OCI-LY1 (cell line): ENCODE data around the gene ACTC1.

Experiments used
- H2AFZ ChIP-seq: fragments of 200-600 bp; sonication (generic), shearing (Covaris generic); 2 replicates; pipeline ENCODE4 v1.6.0; 2014; ENCODE audit warnings: antibody characterized with exemption, mild to moderate bottlenecking, low read length
- H3F3A ChIP-seq: fragments of 200-600 bp; sonication (generic), shearing (Covaris generic); 2 replicates; pipeline ENCODE4 v1.6.0; 2014; ENCODE audit warnings: mild to moderate bottlenecking, antibody characterized with exemption, low read length, moderate library complexity; ENCODE audit not compliant: insufficient read depth
- H3K27ac ChIP-seq: fragments of 200-600 bp; sonication (generic); 2 replicates; pipeline ENCODE4 v1.5.1; 2014; ENCODE audit warnings: low read length, mixed run types, mild to moderate bottlenecking, low read depth; ENCODE audit not compliant: poor library complexity, severe bottlenecking
- H3K27me3 ChIP-seq: fragments of 200-600 bp; sonication (generic); 2 replicates; pipeline ENCODE4 v1.6.0; 2014; ENCODE audit warnings: antibody characterized with exemption, mild to moderate bottlenecking, low read length, moderate library complexity; ENCODE audit not compliant: insufficient read depth
- H3K36me3 ChIP-seq: fragments of 200-600 bp; sonication (generic); 2 replicates; pipeline ENCODE4 v1.6.1; 2014; ENCODE audit warnings: mild to moderate bottlenecking, antibody characterized with exemption, low read length, moderate library complexity, mixed read lengths; ENCODE audit not compliant: insufficient read depth
- H3K4me1 ChIP-seq: fragments of 200-600 bp; sonication (generic); 2 replicates; pipeline ENCODE4 v1.5.1; 2014; ENCODE audit warnings: mild to moderate bottlenecking, low read length, moderate library complexity; ENCODE audit not compliant: insufficient read depth, severe bottlenecking
- H3K4me2 ChIP-seq: fragments of 200-600 bp; sonication (generic), shearing (Covaris generic); 2 replicates; pipeline ENCODE4 v1.6.1; 2014; ENCODE audit warnings: low read length
- H3K4me3 ChIP-seq: fragments of 200-600 bp; sonication (generic); 2 replicates; pipeline ENCODE4 v1.5.1; 2014; ENCODE audit warnings: low read length, low read depth, mild to moderate bottlenecking, mixed read lengths; ENCODE audit not compliant: poor library complexity, severe bottlenecking
- H3K79me2 ChIP-seq: fragments of 200-600 bp; shearing (Covaris generic); 2 replicates; pipeline ENCODE4 v1.6.1; 2016; ENCODE audit warnings: mixed run types, low read length, mixed read lengths; ENCODE audit not compliant: insufficient read depth
- H3K9ac ChIP-seq: fragments of 200-600 bp; sonication (generic), shearing (Covaris generic); 2 replicates; pipeline ENCODE4 v1.6.1; 2014; ENCODE audit warnings: mild to moderate bottlenecking, low read length, mixed read lengths
- H3K9me2 ChIP-seq: fragments of 200-600 bp; sonication (generic), shearing (Covaris generic); 2 replicates; pipeline ENCODE4 v1.6.1; 2014; ENCODE audit warnings: low read depth, mild to moderate bottlenecking, low read length, mixed read lengths
- H3K9me3 ChIP-seq: fragments of 200-600 bp; shearing (Covaris generic); 2 replicates; pipeline ENCODE4 v1.6.1; 2014; ENCODE audit warnings: low read length, mixed read lengths
- H4K20me1 ChIP-seq: fragments of 200-600 bp; sonication (generic), shearing (Covaris generic); 2 replicates; pipeline ENCODE4 v1.6.0; 2016; ENCODE audit warnings: mild to moderate bottlenecking, low read length; ENCODE audit not compliant: insufficient read depth
- EZH2 ChIP-seq: fragments of 200-600 bp; sonication (generic), shearing (Covaris generic); IDR thresholded peaks from 2 replicates; pipeline ENCODE4 v1.8.0; 2017; ENCODE audit warnings: borderline replicate concordance, mixed run types, mild to moderate bottlenecking, antibody characterized with exemption, low read length, moderate library complexity, mixed read lengths
- TF ChIP-seq, protein P1 (sequence below): fragments of 200-600 bp; sonication (generic), shearing (Covaris generic); IDR thresholded peaks from 2 replicates; pipeline ENCODE4 v1.5.1; 2017; ENCODE audit warnings: mild to moderate bottlenecking, antibody characterized with exemption, low read length, moderate library complexity, mixed read lengths

Gene ACTC1

DNA sequence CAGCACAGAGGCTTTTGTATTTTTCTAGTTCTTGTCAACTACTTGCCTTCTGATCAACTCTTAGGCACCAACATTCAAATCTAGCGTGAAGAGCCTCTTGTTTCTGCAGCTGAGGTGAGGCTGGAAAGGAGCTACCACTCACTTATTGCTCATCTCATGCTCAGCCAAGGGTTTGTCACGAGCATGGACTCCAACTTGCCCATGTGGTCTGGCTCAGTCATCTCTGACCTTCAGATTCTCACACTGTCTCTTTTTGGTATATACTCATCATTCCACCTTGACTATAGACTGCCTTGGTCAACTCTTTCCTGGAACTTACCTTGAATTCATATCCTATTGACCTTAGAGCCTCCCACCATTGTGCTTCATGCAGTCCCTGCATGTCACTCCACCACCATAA lies 35.4 kb downstream of the ACTC1 start:
- H3K27me3 ChIP-seq, result no peaks in the 10 kb centered on the region
- H3F3A ChIP-seq, result no peaks in the 10 kb centered on the region
- no peak overlapping the region for H3K9ac ChIP-seq
- no peaks in the 10 kb centered on the region for H4K20me1 ChIP-seq
- H3K9me3 ChIP-seq, result no peaks in the 10 kb centered on the region
- no peak for TF ChIP-seq EZH2
- TF ChIP-seq, protein P1, sequence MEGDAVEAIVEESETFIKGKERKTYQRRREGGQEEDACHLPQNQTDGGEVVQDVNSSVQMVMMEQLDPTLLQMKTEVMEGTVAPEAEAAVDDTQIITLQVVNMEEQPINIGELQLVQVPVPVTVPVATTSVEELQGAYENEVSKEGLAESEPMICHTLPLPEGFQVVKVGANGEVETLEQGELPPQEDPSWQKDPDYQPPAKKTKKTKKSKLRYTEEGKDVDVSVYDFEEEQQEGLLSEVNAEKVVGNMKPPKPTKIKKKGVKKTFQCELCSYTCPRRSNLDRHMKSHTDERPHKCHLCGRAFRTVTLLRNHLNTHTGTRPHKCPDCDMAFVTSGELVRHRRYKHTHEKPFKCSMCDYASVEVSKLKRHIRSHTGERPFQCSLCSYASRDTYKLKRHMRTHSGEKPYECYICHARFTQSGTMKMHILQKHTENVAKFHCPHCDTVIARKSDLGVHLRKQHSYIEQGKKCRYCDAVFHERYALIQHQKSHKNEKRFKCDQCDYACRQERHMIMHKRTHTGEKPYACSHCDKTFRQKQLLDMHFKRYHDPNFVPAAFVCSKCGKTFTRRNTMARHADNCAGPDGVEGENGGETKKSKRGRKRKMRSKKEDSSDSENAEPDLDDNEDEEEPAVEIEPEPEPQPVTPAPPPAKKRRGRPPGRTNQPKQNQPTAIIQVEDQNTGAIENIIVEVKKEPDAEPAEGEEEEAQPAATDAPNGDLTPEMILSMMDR, result no peak
- no peaks in the 10 kb centered on the region for H3K4me1 ChIP-seq
- H3K79me2 ChIP-seq, result no peaks in the 10 kb centered on the region
- no peak overlapping the region for H3K27ac ChIP-seq
- no peak overlapping the region for H2AFZ ChIP-seq
- H3K9me2 ChIP-seq, result no peaks in the 10 kb centered on the region
- no peak overlapping the region for H3K4me2 ChIP-seq
- H3K36me3 ChIP-seq, result no peaks in the 10 kb centered on the region
- no peak overlapping the region for H3K4me3 ChIP-seq

DNA sequence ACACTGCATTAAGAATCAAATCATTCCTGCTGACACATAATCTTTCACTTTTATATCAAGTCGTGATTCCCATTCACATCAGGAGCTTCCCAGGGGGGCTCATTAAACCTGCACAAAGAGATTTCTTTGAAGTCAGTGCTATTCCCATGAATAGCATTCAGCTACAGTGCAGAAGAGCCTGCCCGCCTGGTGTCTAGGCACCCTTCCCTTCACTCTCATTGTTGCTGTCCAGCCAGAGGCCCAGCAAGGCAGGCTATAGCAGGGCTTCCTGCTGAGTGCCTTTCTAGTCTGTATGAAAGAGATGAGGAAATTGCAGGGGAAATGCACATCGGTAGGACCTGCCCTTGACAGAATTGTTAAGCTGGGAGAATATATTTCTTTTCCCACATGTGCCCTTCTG lies 36.0 kb downstream of the ACTC1 start:
- Histone ChIP-seq H3F3A (no peaks in the 10 kb centered on the region), H3K27ac (no peak overlapping the region), H3K9me2 (no peaks in the 10 kb centered on the region), H3K79me2 (no peaks in the 10 kb centered on the region), H3K9ac (no peak overlapping the region), H3K36me3 (no peaks in the 10 kb centered on the region), H3K9me3 (no peaks in the 10 kb centered on the region), H3K4me1 (no peaks in the 10 kb centered on the region), H3K4me3 (no peak overlapping the region), H3K4me2 (no peak overlapping the region), H2AFZ (no peak overlapping the region), H4K20me1 (no peaks in the 10 kb centered on the region), H3K27me3 (no peaks in the 10 kb centered on the region)
- TF ChIP-seq, protein P1, result no peak
- no peak for TF ChIP-seq EZH2

DNA sequence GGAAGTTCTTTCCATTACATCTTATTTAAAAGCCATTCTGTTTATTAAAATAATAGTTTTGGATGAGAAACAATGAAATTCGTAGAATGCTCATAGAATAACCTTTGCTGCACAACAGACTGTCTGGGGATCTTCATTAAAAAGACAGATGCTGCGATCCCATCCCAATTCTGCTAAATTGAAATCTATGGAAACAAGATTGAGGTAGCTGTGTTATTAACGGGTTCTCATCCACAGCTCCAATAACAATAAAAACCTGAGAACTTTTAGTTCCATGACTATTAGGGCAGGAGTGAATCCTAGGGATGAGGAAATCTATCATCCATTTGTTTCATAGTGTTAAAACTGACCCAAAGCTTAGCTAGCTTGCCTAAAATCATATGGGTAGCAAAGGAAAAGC lies 38.1 kb downstream of the ACTC1 start:
- Histone ChIP-seq H4K20me1 (no peaks in the 10 kb centered on the region), H3K9ac (no peak overlapping the region), H3K4me2 (no peak overlapping the region), H3K27me3 (no peaks in the 10 kb centered on the region), H3K4me1 (no peaks in the 10 kb centered on the region), H3K36me3 (no peaks in the 10 kb centered on the region), H3K27ac (no peak overlapping the region), H3K79me2 (no peaks in the 10 kb centered on the region), H3K4me3 (no peak overlapping the region), H3K9me2 (no peaks in the 10 kb centered on the region), H2AFZ (no peak overlapping the region), H3F3A (no peaks in the 10 kb centered on the region), H3K9me3 (no peaks in the 10 kb centered on the region)
- TF ChIP-seq EZH2, result no peak
- TF ChIP-seq, protein P1, result no peak
